ENCODE data around the gene PCDH9.
A peak's percentile ranks its signal among the peaks of the same experiment; 100 is the strongest.

The PCDH9 gene

DNA sequence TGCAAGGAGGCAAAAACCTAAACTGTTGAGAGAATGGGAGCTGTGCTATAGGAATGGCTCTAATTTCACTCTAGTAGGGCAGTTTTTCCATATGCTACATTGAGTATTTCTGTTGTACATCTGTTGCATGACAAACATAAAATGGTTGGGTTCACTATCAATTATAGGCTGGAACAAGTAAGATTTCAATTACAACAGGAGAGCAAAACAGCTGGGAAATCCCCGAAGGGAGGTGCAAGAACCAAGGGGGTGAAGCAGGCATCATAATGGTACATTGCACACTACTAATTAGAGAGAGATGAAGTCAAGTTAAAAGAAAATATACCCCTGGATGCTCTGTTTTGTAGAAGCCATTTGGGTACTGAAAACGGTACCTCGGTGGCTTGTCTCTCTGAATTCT lies 389.5 kb downstream of the PCDH9 start:
- Histone ChIP-seq H3K4me3 (ENCODE audit: insufficient read depth in 1 of 2, low read depth in 1 of 2, low read length in 2 of 2) (no peak overlapping the region), H2AFZ (ENCODE audit: low read depth, low read length) (no peak overlapping the region), H4K8ac (ENCODE audit: low read length) (no peak overlapping the region), H3K18ac (ENCODE audit: low read depth in 1 of 2, low read length in 2 of 2) (no peak overlapping the region), H4K91ac (ENCODE audit: low read length) (no peak overlapping the region), H3K14ac (ENCODE audit: low read length in 2 of 2) (no peak overlapping the region), H3K27ac (ENCODE audit: low read length, poor library complexity, severe bottlenecking) (no peak overlapping the region), H3K9ac (ENCODE audit: low read length) (no peak overlapping the region), H2BK5ac (ENCODE audit: low read depth, low read length, poor library complexity, severe bottlenecking) (no peak overlapping the region), H3K27me3 (ENCODE audit: control insufficient read depth in 1 of 2, insufficient read depth in 1 of 2, low read length in 2 of 2) (no peaks in the 10 kb centered on the region), H3K36me3 (ENCODE audit: control insufficient read depth in 1 of 2, insufficient read depth in 2 of 2, low read depth in 1 of 2, low read length in 2 of 2) (no peaks in the 10 kb centered on the region), H2BK15ac (ENCODE audit: low read depth, poor library complexity, severe bottlenecking) (no peak overlapping the region), H3K79me1 (replicated peaks; ENCODE audit: low read length, poor library complexity, severe bottlenecking) (no peaks in the 10 kb centered on the region), H2AK5ac (ENCODE audit: low read length, severe bottlenecking) (no peak overlapping the region), H2BK120ac (ENCODE audit: low read depth, low read length) (no peak overlapping the region), H2BK12ac (ENCODE audit: low read length in 2 of 2) (no peak overlapping the region), H3K4me2 (ENCODE audit: low read length, poor library complexity, severe bottlenecking) (no peak overlapping the region), H3K23ac (ENCODE audit: low read length in 2 of 2) (no peak overlapping the region), H3K9me3 (ENCODE audit: control insufficient read depth, low read length) (no peaks in the 10 kb centered on the region), H3K4ac (ENCODE audit: low read depth in 1 of 2, low read length in 2 of 2) (no peak overlapping the region), H3K4me1 (ENCODE audit: control insufficient read depth, insufficient read depth, low read depth, low read length) (no peaks in the 10 kb centered on the region)
- no peak for DNase-seq
- 100% methylated on average over 3 of the region's 3 CpGs for WGBS

DNA sequence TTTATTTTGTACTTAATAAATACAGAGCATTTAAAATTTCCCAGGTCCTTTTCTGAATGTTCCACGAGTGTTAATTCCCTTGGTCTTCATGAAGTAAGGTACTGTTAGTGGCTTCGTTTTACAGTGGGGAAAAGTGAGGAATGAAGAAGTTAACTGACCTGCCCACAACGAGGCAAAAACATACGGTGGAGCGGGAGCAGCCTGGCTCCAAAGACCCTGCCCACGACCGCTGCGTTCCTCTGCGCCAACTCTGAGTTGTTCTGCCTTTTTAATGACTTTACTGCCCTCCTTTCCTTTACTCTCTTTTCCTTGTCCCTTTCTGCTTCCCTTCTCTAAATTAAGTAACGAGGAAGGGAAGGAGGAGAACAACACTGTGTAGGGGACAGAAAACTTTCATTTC lies 392.9 kb downstream of the PCDH9 start:
- H3K23ac ChIP-seq (ENCODE audit: low read length in 2 of 2), result no peak overlapping the region
- no peak overlapping the region for H3K4me3 ChIP-seq (ENCODE audit: insufficient read depth in 1 of 2, low read depth in 1 of 2, low read length in 2 of 2)
- H3K4me2 ChIP-seq (ENCODE audit: low read length, poor library complexity, severe bottlenecking), result no peak overlapping the region
- no peak overlapping the region for H3K4ac ChIP-seq (ENCODE audit: low read depth in 1 of 2, low read length in 2 of 2)
- H2BK15ac ChIP-seq (ENCODE audit: low read depth, poor library complexity, severe bottlenecking), result no peak overlapping the region
- 89% methylated on average over 10 of the region's 10 CpGs for WGBS
- H4K91ac ChIP-seq (ENCODE audit: low read length), result no peak overlapping the region
- H3K27ac ChIP-seq (ENCODE audit: low read length, poor library complexity, severe bottlenecking), result no peak overlapping the region
- H3K4me1 ChIP-seq (ENCODE audit: control insufficient read depth, insufficient read depth, low read depth, low read length), result peaks cover 2% of the 10 kb centered on the region
- no peak overlapping the region for H3K18ac ChIP-seq (ENCODE audit: low read depth in 1 of 2, low read length in 2 of 2)
- H2AFZ ChIP-seq (ENCODE audit: low read depth, low read length), result no peak overlapping the region
- H3K27me3 ChIP-seq (ENCODE audit: control insufficient read depth in 1 of 2, insufficient read depth in 1 of 2, low read length in 2 of 2), result no peaks in the 10 kb centered on the region
- H3K36me3 ChIP-seq (ENCODE audit: control insufficient read depth in 1 of 2, insufficient read depth in 2 of 2, low read depth in 1 of 2, low read length in 2 of 2), result no peaks in the 10 kb centered on the region
- no peaks in the 10 kb centered on the region for H3K79me1 ChIP-seq (replicated peaks; ENCODE audit: low read length, poor library complexity, severe bottlenecking)
- H2AK5ac ChIP-seq (ENCODE audit: low read length, severe bottlenecking), result no peak overlapping the region
- no peak for DNase-seq
- no peak overlapping the region for H4K8ac ChIP-seq (ENCODE audit: low read length)
- H3K9me3 ChIP-seq (ENCODE audit: control insufficient read depth, low read length), result no peaks in the 10 kb centered on the region
- no peak overlapping the region for H2BK12ac ChIP-seq (ENCODE audit: low read length in 2 of 2)
- no peak overlapping the region for H3K14ac ChIP-seq (ENCODE audit: low read length in 2 of 2)
- H2BK120ac ChIP-seq (ENCODE audit: low read depth, low read length), result no peak overlapping the region
- no peak overlapping the region for H3K9ac ChIP-seq (ENCODE audit: low read length)
- H2BK5ac ChIP-seq (ENCODE audit: low read depth, low read length, poor library complexity, severe bottlenecking), result no peak overlapping the region

DNA sequence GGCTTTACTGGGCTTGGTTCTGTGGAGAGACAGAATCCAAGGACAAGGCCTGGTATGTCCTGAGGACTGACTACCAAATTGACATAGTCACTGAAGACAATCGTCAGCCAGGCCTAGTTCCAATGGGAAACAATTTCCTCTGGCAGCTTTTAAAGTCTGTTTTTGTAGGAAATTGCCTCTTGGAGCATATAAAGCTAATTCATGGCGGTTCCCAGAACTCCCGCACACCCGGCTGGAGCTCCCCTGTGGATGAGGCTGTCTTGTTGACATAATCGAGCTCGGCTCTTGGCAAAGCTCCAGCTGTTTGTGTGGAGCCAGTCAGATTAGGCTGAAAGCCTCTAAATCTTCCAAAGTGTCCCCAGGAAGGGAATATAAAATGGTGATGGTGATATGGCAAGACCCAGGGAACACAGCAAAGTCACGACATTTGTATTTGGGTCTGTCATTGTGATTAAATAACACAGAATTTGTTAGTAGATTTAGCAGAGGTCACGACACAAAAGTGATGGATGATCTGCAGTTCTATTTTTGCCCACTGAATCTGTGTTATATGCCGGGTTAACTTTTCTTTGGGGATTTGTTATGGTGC lies 395.0 kb downstream of the PCDH9 start:
- Histone ChIP-seq H3K4ac (ENCODE audit: low read depth in 1 of 2, low read length in 2 of 2) (no peak overlapping the region), H3K23ac (ENCODE audit: low read length in 2 of 2) (no peak overlapping the region), H4K8ac (ENCODE audit: low read length) (no peak overlapping the region), H2BK120ac (ENCODE audit: low read depth, low read length) (no peak overlapping the region), H3K27me3 (ENCODE audit: control insufficient read depth in 1 of 2, insufficient read depth in 1 of 2, low read length in 2 of 2) (no peaks in the 10 kb centered on the region), H2BK15ac (ENCODE audit: low read depth, poor library complexity, severe bottlenecking) (no peak overlapping the region), H3K14ac (ENCODE audit: low read length in 2 of 2) (no peak overlapping the region), H2BK5ac (ENCODE audit: low read depth, low read length, poor library complexity, severe bottlenecking) (no peak overlapping the region), H3K4me2 (ENCODE audit: low read length, poor library complexity, severe bottlenecking) (peak overlapping the region; percentile 33), H4K91ac (ENCODE audit: low read length) (no peak overlapping the region), H3K18ac (ENCODE audit: low read depth in 1 of 2, low read length in 2 of 2) (no peak overlapping the region), H3K4me1 (ENCODE audit: control insufficient read depth, insufficient read depth, low read depth, low read length) (peaks cover 2% of the 10 kb centered on the region), H2AK5ac (ENCODE audit: low read length, severe bottlenecking) (no peak overlapping the region), H3K9ac (ENCODE audit: low read length) (peak overlapping the region; percentile 8), H3K36me3 (ENCODE audit: control insufficient read depth in 1 of 2, insufficient read depth in 2 of 2, low read depth in 1 of 2, low read length in 2 of 2) (no peaks in the 10 kb centered on the region), H3K79me1 (replicated peaks; ENCODE audit: low read length, poor library complexity, severe bottlenecking) (no peaks in the 10 kb centered on the region), H3K4me3 (ENCODE audit: insufficient read depth in 1 of 2, low read depth in 1 of 2, low read length in 2 of 2) (no peak overlapping the region), H3K27ac (ENCODE audit: low read length, poor library complexity, severe bottlenecking) (no peak overlapping the region), H3K9me3 (ENCODE audit: control insufficient read depth, low read length) (no peaks in the 10 kb centered on the region), H2AFZ (ENCODE audit: low read depth, low read length) (no peak overlapping the region), H2BK12ac (ENCODE audit: low read length in 2 of 2) (no peak overlapping the region)
- 3% methylated on average over 7 of the region's 9 CpGs for WGBS
- peak; percentile 81 for DNase-seq

- peaks cover 2% of the 10 kb centered on the region for H3K4me1 ChIP-seq (ENCODE audit: control insufficient read depth, insufficient read depth, low read depth, low read length)
- H3K18ac ChIP-seq (ENCODE audit: low read depth in 1 of 2, low read length in 2 of 2), result no peak overlapping the region
- H2BK120ac ChIP-seq (ENCODE audit: low read depth, low read length), result no peak overlapping the region
- no peak overlapping the region for H2AK5ac ChIP-seq (ENCODE audit: low read length, severe bottlenecking)
- H3K9ac ChIP-seq (ENCODE audit: low read length), result no peak overlapping the region
- no peaks in the 10 kb centered on the region for H3K36me3 ChIP-seq (ENCODE audit: control insufficient read depth in 1 of 2, insufficient read depth in 2 of 2, low read depth in 1 of 2, low read length in 2 of 2)
- H3K4me2 ChIP-seq (ENCODE audit: low read length, poor library complexity, severe bottlenecking), result no peak overlapping the region
- no peak overlapping the region for H4K8ac ChIP-seq (ENCODE audit: low read length)
- no peak overlapping the region for H3K4me3 ChIP-seq (ENCODE audit: insufficient read depth in 1 of 2, low read depth in 1 of 2, low read length in 2 of 2)
- H3K79me1 ChIP-seq (replicated peaks; ENCODE audit: low read length, poor library complexity, severe bottlenecking), result no peaks in the 10 kb centered on the region
- H3K23ac ChIP-seq (ENCODE audit: low read length in 2 of 2), result no peak overlapping the region
- DNase-seq, result peak; percentile 1
- no peaks in the 10 kb centered on the region for H3K9me3 ChIP-seq (ENCODE audit: control insufficient read depth, low read length)
- H4K91ac ChIP-seq (ENCODE audit: low read length), result no peak overlapping the region
- H3K27me3 ChIP-seq (ENCODE audit: control insufficient read depth in 1 of 2, insufficient read depth in 1 of 2, low read length in 2 of 2), result no peaks in the 10 kb centered on the region
- H2BK15ac ChIP-seq (ENCODE audit: low read depth, poor library complexity, severe bottlenecking), result no peak overlapping the region
- no peak overlapping the region for H3K4ac ChIP-seq (ENCODE audit: low read depth in 1 of 2, low read length in 2 of 2)
- no peak overlapping the region for H3K14ac ChIP-seq (ENCODE audit: low read length in 2 of 2)
- no peak overlapping the region for H2BK12ac ChIP-seq (ENCODE audit: low read length in 2 of 2)
- no peak overlapping the region for H2AFZ ChIP-seq (ENCODE audit: low read depth, low read length)
- WGBS, result no CpG with 5 or more reads among the region's 2 CpGs
- H3K27ac ChIP-seq (ENCODE audit: low read length, poor library complexity, severe bottlenecking), result no peak overlapping the region
- H2BK5ac ChIP-seq (ENCODE audit: low read depth, low read length, poor library complexity, severe bottlenecking), result no peak overlapping the region
Observed at GRCh38 chr13:66830940-66831716, 399.0 kb downstream of the PCDH9 start.
